Stimulated activated memory B cell treated with anti-CD40 and anti-IgM and Interleukin-4, amounts not matched to agents 10 μg/mL and 1 μg/mL and 100 μg/mL, for 72 hours (primary cell): ENCODE data around the gene IFNA2.
"Not testable (repeated sequence)": the region's sequence is repeated elsewhere in the genome, so short reads cannot be mapped to it uniquely, and the experiment has no call there.

Source experiments
- ATAC-seq: fragments of 150-1000 bp; cut with Tn5 transposase; 2 replicates; pipeline ENCODE4 v1.10.0; 2021
- H3K27ac Mint-ChIP-seq: one replicate; pipeline ENCODE4 v1.8.0; 2022; ENCODE audit warnings: mild to moderate bottlenecking, mixed read lengths
- H3K27me3 Mint-ChIP-seq: one replicate; pipeline ENCODE4 v1.8.0; 2022; ENCODE audit warnings: mixed read lengths
- H3K36me3 Mint-ChIP-seq: one replicate; pipeline ENCODE4 v1.8.0; 2022; ENCODE audit warnings: mixed read lengths
- H3K4me1 Mint-ChIP-seq: one replicate; pipeline ENCODE4 v1.8.0; 2022; ENCODE audit warnings: mixed read lengths
- H3K4me3 Mint-ChIP-seq: one replicate; pipeline ENCODE4 v1.8.0; 2022; ENCODE audit warnings: mild to moderate bottlenecking, moderate library complexity, mixed read lengths
- H3K9me3 Mint-ChIP-seq: one replicate; pipeline ENCODE4 v1.8.0; 2022; ENCODE audit warnings: mixed read lengths

IFNA2 gene

GRCh38 chr9:21385131-21385670 lies at the start of gene IFNA2:
Gene IFNA2 (minus strand): TSS chr9:21385398. CDS start chr9:21385329, 69 bp downstream.
- no peak within 1 kb of the TSS for H3K27ac Mint-ChIP-seq

GRCh38 chr9:21435015-21435383 lies 49.8 kb upstream of the IFNA2 start:
- H3K4me3 Mint-ChIP-seq, ATAC-seq, H3K27ac Mint-ChIP-seq, H3K9me3 Mint-ChIP-seq, H3K36me3 Mint-ChIP-seq, H3K4me1 Mint-ChIP-seq: not testable (repeated sequence)
- peaks cover 46% of the 10 kb centered on the region for H3K27me3 Mint-ChIP-seq

More at GRCh38 chr9:21385131-21385670, at the start of gene IFNA2:
- Mint-ChIP-seq H3K4me3 (no peak within 1 kb of the TSS), H3K36me3 (no peaks in the 10 kb centered on the region), H3K9me3 (no peaks in the 10 kb centered on the region), H3K27me3 (peaks cover 45% of the 10 kb centered on the region), H3K4me1 (peaks cover 29% of the 10 kb centered on the region)
- ATAC-seq, result peak; percentile 61

GRCh38 chr9:21434202-21435014 lies 49.2 kb upstream of the IFNA2 start:
- Mint-ChIP-seq H3K27me3 (peaks cover 49% of the 10 kb centered on the region), H3K9me3 (no peaks in the 10 kb centered on the region), H3K36me3 (no peaks in the 10 kb centered on the region), H3K4me1 (peaks cover 10% of the 10 kb centered on the region), H3K4me3 (no peak overlapping the region), H3K27ac (no peak overlapping the region)
- no peak for ATAC-seq

GRCh38 chr9:21432672-21433425 lies 47.7 kb upstream of the IFNA2 start:
- ATAC-seq, result no peak
- Mint-ChIP-seq H3K27me3 (peaks cover 64% of the 10 kb centered on the region), H3K4me3 (no peak overlapping the region), H3K9me3 (no peaks in the 10 kb centered on the region), H3K27ac (no peak overlapping the region), H3K36me3 (no peaks in the 10 kb centered on the region), H3K4me1 (peaks cover 24% of the 10 kb centered on the region)

GRCh38 chr9:21429191-21429590 lies 44.0 kb upstream of the IFNA2 start:
- no peaks in the 10 kb centered on the region for H3K9me3 Mint-ChIP-seq
- H3K36me3 Mint-ChIP-seq, result no peaks in the 10 kb centered on the region
- ATAC-seq, result no peak
- H3K27me3 Mint-ChIP-seq, result peaks cover 88% of the 10 kb centered on the region
- H3K4me1 Mint-ChIP-seq, result peaks cover 24% of the 10 kb centered on the region
- no peak overlapping the region for H3K4me3 Mint-ChIP-seq
- no peak overlapping the region for H3K27ac Mint-ChIP-seq

- Mint-ChIP-seq H3K4me3 (no peak overlapping the region), H3K9me3 (no peaks in the 10 kb centered on the region), H3K27ac (no peak overlapping the region), H3K4me1 (peaks cover 24% of the 10 kb centered on the region), H3K36me3 (no peaks in the 10 kb centered on the region), H3K27me3 (peaks cover 89% of the 10 kb centered on the region)
- ATAC-seq, result no peak
Measured at GRCh38 chr9:21428235-21428634, 43.0 kb upstream of the IFNA2 start.

- Mint-ChIP-seq H3K9me3 (no peaks in the 10 kb centered on the region), H3K4me3 (no peak overlapping the region), H3K36me3 (no peaks in the 10 kb centered on the region), H3K27ac (no peak overlapping the region), H3K27me3 (peaks cover 77% of the 10 kb centered on the region), H3K4me1 (peaks cover 29% of the 10 kb centered on the region)
- ATAC-seq, result no peak
Measured at GRCh38 chr9:21415493-21416267, 30.5 kb upstream of the IFNA2 start.

- no peak for ATAC-seq
- Mint-ChIP-seq H3K9me3 (no peaks in the 10 kb centered on the region), H3K4me1 (peaks cover 29% of the 10 kb centered on the region), H3K27ac (no peak overlapping the region), H3K27me3 (peaks cover 85% of the 10 kb centered on the region), H3K4me3 (no peak overlapping the region), H3K36me3 (no peaks in the 10 kb centered on the region)
Measured at GRCh38 chr9:21414220-21414940, 29.2 kb upstream of the IFNA2 start.

GRCh38 chr9:21413624-21414023 lies 28.4 kb upstream of the IFNA2 start:
- no peak for ATAC-seq
- H3K36me3 Mint-ChIP-seq, result no peaks in the 10 kb centered on the region
- H3K9me3 Mint-ChIP-seq, result no peaks in the 10 kb centered on the region
- peaks cover 78% of the 10 kb centered on the region for H3K27me3 Mint-ChIP-seq
- H3K4me3 Mint-ChIP-seq, result no peak overlapping the region
- no peak overlapping the region for H3K27ac Mint-ChIP-seq
- H3K4me1 Mint-ChIP-seq, result peaks cover 29% of the 10 kb centered on the region

GRCh38 chr9:21413151-21413550 lies 28.0 kb upstream of the IFNA2 start:
- Mint-ChIP-seq H3K4me3 (no peak overlapping the region), H3K4me1 (peaks cover 29% of the 10 kb centered on the region), H3K27ac (no peak overlapping the region), H3K9me3 (no peaks in the 10 kb centered on the region), H3K36me3 (no peaks in the 10 kb centered on the region), H3K27me3 (peaks cover 73% of the 10 kb centered on the region)
- no peak for ATAC-seq

- Mint-ChIP-seq H3K9me3 (no peaks in the 10 kb centered on the region), H3K27ac (no peak overlapping the region), H3K36me3 (no peaks in the 10 kb centered on the region), H3K4me1 (peaks cover 29% of the 10 kb centered on the region), H3K27me3 (peaks cover 63% of the 10 kb centered on the region), H3K4me3 (peak overlapping the region; percentile 21)
- peak; percentile 74 for ATAC-seq
Measured at GRCh38 chr9:21412107-21412506, 26.9 kb upstream of the IFNA2 start.

GRCh38 chr9:21408817-21409216 lies 23.6 kb upstream of the IFNA2 start, which contains the start of gene IFNA8:
Gene IFNA8 (plus strand): TSS chr9:21409117. CDS start chr9:21409177, 60 bp downstream.
- Mint-ChIP-seq H3K27ac (no peak within 1 kb of the TSS), H3K4me1 (peaks cover 27% of the 10 kb centered on the region), H3K4me3 (no peak within 1 kb of the TSS), H3K9me3 (no peaks in the 10 kb centered on the region), H3K36me3 (no peaks in the 10 kb centered on the region), H3K27me3 (peaks cover 33% of the 10 kb centered on the region)
- no peak for ATAC-seq

- H3K27ac Mint-ChIP-seq, result no peak overlapping the region
- peaks cover 39% of the 10 kb centered on the region for H3K27me3 Mint-ChIP-seq
- no peaks in the 10 kb centered on the region for H3K36me3 Mint-ChIP-seq
- H3K4me3 Mint-ChIP-seq, result no peak overlapping the region
- no peaks in the 10 kb centered on the region for H3K9me3 Mint-ChIP-seq
- no peak for ATAC-seq
- peaks cover 18% of the 10 kb centered on the region for H3K4me1 Mint-ChIP-seq
Measured at GRCh38 chr9:21404146-21404545, 18.9 kb upstream of the IFNA2 start.

GRCh38 chr9:21402386-21403251 lies 17.4 kb upstream of the IFNA2 start:
- peak overlapping the region; percentile 23 for H3K4me3 Mint-ChIP-seq
- no peaks in the 10 kb centered on the region for H3K9me3 Mint-ChIP-seq
- H3K4me1 Mint-ChIP-seq, result peaks cover 18% of the 10 kb centered on the region
- no peak for ATAC-seq
- H3K36me3 Mint-ChIP-seq, result no peaks in the 10 kb centered on the region
- no peak overlapping the region for H3K27ac Mint-ChIP-seq
- H3K27me3 Mint-ChIP-seq, result peaks cover 54% of the 10 kb centered on the region
